PC-9 (cell line): ENCODE measurements around the gene LINC00305.

Experiments used
- CTCF ChIP-seq: fragments of 200-600 bp; sonication (generic); conservative IDR thresholded peaks from 2 replicates; pipeline ENCODE4 v1.6.1; 2017; ENCODE audit warnings: mixed run types, antibody characterized with exemption, mild to moderate bottlenecking, moderate library complexity
- EZH2 ChIP-seq: fragments of 200-600 bp; sonication (generic); IDR thresholded peaks from 2 replicates; pipeline ENCODE4 v1.8.0; 2017; ENCODE audit warnings: antibody characterized with exemption, low read depth

GRCh38 chr18:64083916-64084315 is 65.0 kb downstream of the LINC00305 start:
- TF ChIP-seq CTCF = no peak
- TF ChIP-seq EZH2 = no peak
